Mucosa of descending colon (tissue), 3 donors: Measurements from ENCODE around the gene DIDO1. TPM values are rescaled to one million over a fixed set of nuclear protein-coding genes. Genes with fewer than 3 reads are reported as not detected.

Source experiments
- ATAC-seq: fragments of 200-7000 bp; cut with Tn5 transposase; one replicate; pipeline ENCODE4 v1.9.1; 2020; ENCODE audit warnings: mild to moderate bottlenecking, moderate library complexity
- DNase-seq, 3 donors: peaks; one replicate each; pipeline ENCODE4 v3.0.0-alpha.2; 2020
- H3K36me3 ChIP-seq: fragments of 200-600 bp; one replicate; pipeline ENCODE4 v1.8.0; 2021; ENCODE audit warnings: low read depth, mild to moderate bottlenecking
- H3K4me1 ChIP-seq: fragments of 200-600 bp; one replicate; pipeline ENCODE4 v1.8.0; 2021; ENCODE audit warnings: low read depth, mild to moderate bottlenecking
- H3K4me3 ChIP-seq: fragments of 200-600 bp; one replicate; pipeline ENCODE4 v1.8.0; 2021; ENCODE audit warnings: mild to moderate bottlenecking
- H3K9me3 ChIP-seq: fragments of 200-600 bp; one replicate; pipeline ENCODE4 v1.8.0; 2021; ENCODE audit warnings: mild to moderate bottlenecking
- CTCF ChIP-seq: fragments of 200-600 bp; IDR thresholded peaks from one replicate; pipeline ENCODE4 v1.8.0; 2022; ENCODE audit warnings: antibody characterized with exemption, mild to moderate bottlenecking
- intact Hi-C, 2 donors: fragments of 100-400 bp; cut with DNase I in 1 of 2; cut with micrococcal nuclease in 1 of 2; formaldehyde crosslinking; loops; one replicate each; pipeline versions ENCODE4 v1.11.0 to v1.11.1; 2022; cut with DNase I, micrococcal nuclease
- total RNA-seq, 3 donors: library from RNA; stranded (reverse); fragmentation: NEBNext Ultra II Directional in 2 of 3; extraction: Animal tissue kit (Norgen Biotek cat#: 25700) in 2 of 3; gene quantifications; one replicate each; pipeline versions ENCODE4 v1.2.1 to v1.2.4, GENCODE V29; 2021 to 2023
- donor health status: DM: no; HTN: no; CAD: no; lungs with moderate emphysema.
- donor health status: DM: no; HTN: no; CAD: no.
- donor health status: DM: no; HTN: yes; CAD: no.

Gene DIDO1
- total RNA-seq, 3 donors from 2014 or later = 53.4 to 72.5 (median 67.4) TPM

GRCh38 chr20:62837790-62838127 is 88.5 kb downstream of the DIDO1 start:
- intact Hi-C loops = no loop called here
- no peak overlapping the region for H3K4me3 ChIP-seq
- H3K4me1 ChIP-seq = peaks cover 12% of the 10 kb centered on the region
- no peaks in the 10 kb centered on the region for H3K9me3 ChIP-seq
- no peak for DNase-seq
- no peak for ATAC-seq
- no peaks in the 10 kb centered on the region for H3K36me3 ChIP-seq
- TF ChIP-seq CTCF = no peak

GRCh38 chr20:62836967-62837490 is 89.3 kb downstream of the DIDO1 start:
- no peaks in the 10 kb centered on the region for H3K9me3 ChIP-seq
- TF ChIP-seq CTCF = no peak
- peaks cover 19% of the 10 kb centered on the region for H3K4me1 ChIP-seq
- ATAC-seq (no peak), DNase-seq (peak in 1 of 3 donors; percentile 37)
- intact Hi-C loops = no loop called here
- H3K36me3 ChIP-seq = no peaks in the 10 kb centered on the region
- no peak overlapping the region for H3K4me3 ChIP-seq

- Histone ChIP-seq H3K9me3 (no peaks in the 10 kb centered on the region), H3K4me3 (no peak overlapping the region), H3K4me1 (peaks cover 26% of the 10 kb centered on the region), H3K36me3 (no peaks in the 10 kb centered on the region)
- DNase-seq (peak; percentile 11 to 50 (median 42)), ATAC-seq (no peak)
- TF ChIP-seq CTCF = no peak
- intact Hi-C loops = no loop called here
Measured at GRCh38 chr20:62835931-62836861, 90.1 kb downstream of the DIDO1 start.

GRCh38 chr20:62834967-62835730 is 91.2 kb downstream of the DIDO1 start:
- Histone ChIP-seq H3K4me1 (peaks cover 31% of the 10 kb centered on the region), H3K4me3 (no peak overlapping the region), H3K9me3 (no peaks in the 10 kb centered on the region), H3K36me3 (no peaks in the 10 kb centered on the region)
- DNase-seq (peak in 1 of 3 donors; percentile 25), ATAC-seq (no peak)
- no peak for TF ChIP-seq CTCF
- intact Hi-C loops = no loop called here

GRCh38 chr20:62832951-62833391 is 93.3 kb downstream of the DIDO1 start:
- H3K9me3 ChIP-seq = no peaks in the 10 kb centered on the region
- H3K4me1 ChIP-seq = peaks cover 28% of the 10 kb centered on the region
- intact Hi-C loops = no loop called here
- ATAC-seq (no peak), DNase-seq (peak; percentile 36 to 61 (median 59))
- no peaks in the 10 kb centered on the region for H3K36me3 ChIP-seq
- TF ChIP-seq CTCF = no peak
- H3K4me3 ChIP-seq = no peak overlapping the region
